Suprapubic skin (tissue), 4 donors: Measurements from ENCODE around the gene FAM24B. TPM values are rescaled to one million over a fixed set of nuclear protein-coding genes. Genes with fewer than 3 reads are reported as not detected.

Experiments used
- DNase-seq, 2 donors: peaks; one replicate each; pipeline ENCODE4 v3.0.0-alpha.2; 2019; ENCODE audit warnings: low spot score in 2 of 2
- H3K27ac ChIP-seq: fragments of 200-600 bp; sonication (generic); one replicate; pipeline ENCODE4 v1.5.1; 2019
- H3K27me3 ChIP-seq: fragments of 200-600 bp; sonication (generic); one replicate; pipeline ENCODE4 v1.5.1; 2019
- H3K36me3 ChIP-seq: fragments of 200-600 bp; sonication (generic); one replicate; pipeline ENCODE4 v1.5.1; 2019
- H3K4me1 ChIP-seq: fragments of 200-600 bp; sonication (generic); one replicate; pipeline ENCODE4 v1.5.1; 2019
- H3K4me3 ChIP-seq: fragments of 200-600 bp; sonication (generic); one replicate; pipeline ENCODE4 v1.5.1; 2019; ENCODE audit warnings: mild to moderate bottlenecking
- H3K9me3 ChIP-seq: fragments of 200-600 bp; sonication (generic); one replicate; pipeline ENCODE4 v1.5.1; 2019
- EP300 ChIP-seq: sonication (generic); formaldehyde crosslinking; IDR thresholded peaks from one replicate; pipeline ENCODE4 v1.6.1; 2017; ENCODE audit warnings: antibody characterized with exemption
- POLR2A ChIP-seq, 2 donors: fragments of 450-650 bp; IDR thresholded peaks; one replicate each; pipeline ENCODE4 v1.6.1; 2017; ENCODE audit warnings: antibody characterized with exemption in 2 of 2, mild to moderate bottlenecking in 2 of 2, moderate library complexity in 2 of 2
- POLR2AphosphoS5 ChIP-seq, 3 donors: sonication (generic); formaldehyde crosslinking; IDR thresholded peaks; one replicate each; pipeline ENCODE4 v1.6.1; 2017; ENCODE audit warnings: antibody characterized with exemption in 3 of 3
- WGBS: methylation state at CpG from one replicate; pipeline ENCODE4 v1.1.5; 2018; 5-methylcytosine and 5-hydroxymethylcytosine counted together
- total RNA-seq, 4 donors: library from RNA; depleted of rRNA; stranded (reverse); fragments of >200 nt; gene quantifications; one replicate each; pipeline ENCODE4 v1.1.0, GENCODE V29; 2016
- TF ChIP-seq, protein P1 (sequence below), 2 donors: fragments of 200-600 bp in 1 of 2; fragments of 450-650 bp in 1 of 2; sonication (generic) in 1 of 2; IDR thresholded peaks; one replicate each; pipeline ENCODE4 v1.5.1; 2016 to 2019; ENCODE audit warnings: antibody characterized with exemption in 2 of 2, mild to moderate bottlenecking in 1 of 2, moderate library complexity in 1 of 2

FAM24B gene
- total RNA-seq, 4 donors from 2014 or later = 4.5 to 10.0 (median 7.1) TPM

DNA sequence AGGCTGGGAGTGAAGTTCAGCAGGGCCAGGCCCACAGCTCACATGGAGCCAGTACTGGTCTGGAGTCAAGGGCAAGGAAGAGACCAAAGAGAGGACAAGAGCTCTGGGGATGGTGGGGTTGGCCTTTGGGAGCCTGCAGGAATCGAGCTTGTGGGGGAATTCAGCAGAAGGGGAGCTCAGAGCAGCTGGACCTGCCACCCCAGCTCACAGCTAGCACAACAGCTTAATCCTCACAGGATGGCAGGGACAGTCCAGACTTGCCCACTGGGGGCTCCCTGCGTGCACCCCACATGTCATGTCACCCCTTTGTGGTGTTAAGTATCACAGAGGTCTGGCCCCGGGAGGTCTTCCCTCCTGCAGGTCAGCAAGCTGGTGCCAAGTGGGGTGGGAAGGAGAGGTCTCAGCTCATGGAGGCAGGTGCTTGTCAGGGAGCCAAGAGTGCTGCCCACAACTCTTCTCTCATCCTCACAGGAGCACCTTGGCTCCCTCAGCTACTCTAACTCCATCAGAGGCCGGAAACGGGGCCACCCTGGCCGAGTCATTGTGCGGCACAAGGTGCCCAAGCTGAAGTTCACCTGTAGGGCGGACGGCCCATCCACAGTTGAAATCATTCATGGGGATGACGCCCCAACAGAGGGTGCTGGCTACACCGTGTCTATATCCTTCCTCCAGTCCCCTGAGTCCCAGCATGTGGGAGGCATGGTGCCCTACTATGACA is 56.2 kb downstream of the FAM24B start:
- WGBS = 93% methylated on average over 3 of the region's 11 CpGs
- peak in 1 of 2 donors; percentile 77 for DNase-seq

GRCh38 chr10:122821808-122822207 is 57.6 kb downstream of the FAM24B start:
- no peak for DNase-seq
- TF ChIP-seq, protein P1, sequence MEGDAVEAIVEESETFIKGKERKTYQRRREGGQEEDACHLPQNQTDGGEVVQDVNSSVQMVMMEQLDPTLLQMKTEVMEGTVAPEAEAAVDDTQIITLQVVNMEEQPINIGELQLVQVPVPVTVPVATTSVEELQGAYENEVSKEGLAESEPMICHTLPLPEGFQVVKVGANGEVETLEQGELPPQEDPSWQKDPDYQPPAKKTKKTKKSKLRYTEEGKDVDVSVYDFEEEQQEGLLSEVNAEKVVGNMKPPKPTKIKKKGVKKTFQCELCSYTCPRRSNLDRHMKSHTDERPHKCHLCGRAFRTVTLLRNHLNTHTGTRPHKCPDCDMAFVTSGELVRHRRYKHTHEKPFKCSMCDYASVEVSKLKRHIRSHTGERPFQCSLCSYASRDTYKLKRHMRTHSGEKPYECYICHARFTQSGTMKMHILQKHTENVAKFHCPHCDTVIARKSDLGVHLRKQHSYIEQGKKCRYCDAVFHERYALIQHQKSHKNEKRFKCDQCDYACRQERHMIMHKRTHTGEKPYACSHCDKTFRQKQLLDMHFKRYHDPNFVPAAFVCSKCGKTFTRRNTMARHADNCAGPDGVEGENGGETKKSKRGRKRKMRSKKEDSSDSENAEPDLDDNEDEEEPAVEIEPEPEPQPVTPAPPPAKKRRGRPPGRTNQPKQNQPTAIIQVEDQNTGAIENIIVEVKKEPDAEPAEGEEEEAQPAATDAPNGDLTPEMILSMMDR (IDR thresholded peaks at IDR 0.05) = no peak
- no peak for TF ChIP-seq EP300
- TF ChIP-seq POLR2A (IDR thresholded peaks at IDR 0.05) = no peak
- Histone ChIP-seq H3K9me3 (no peaks in the 10 kb centered on the region), H3K36me3 (no peaks in the 10 kb centered on the region), H3K27me3 (peaks cover 31% of the 10 kb centered on the region), H3K4me3 (no peak overlapping the region), H3K27ac (no peak overlapping the region), H3K4me1 (no peaks in the 10 kb centered on the region)
- WGBS = 83% methylated on average over 3 of the region's 3 CpGs

More for the DNA sequence above, 56.2 kb downstream of the FAM24B start:
- no peaks in the 10 kb centered on the region for H3K9me3 ChIP-seq
- H3K27ac ChIP-seq = no peak overlapping the region
- H3K4me1 ChIP-seq = no peaks in the 10 kb centered on the region
- H3K27me3 ChIP-seq = peaks cover 40% of the 10 kb centered on the region
- TF ChIP-seq, protein P1 (IDR thresholded peaks at IDR 0.05) = no peak
- TF ChIP-seq EP300 (no peak), POLR2AphosphoS5 (IDR thresholded peaks at IDR 0.05) (no peak), POLR2A (IDR thresholded peaks at IDR 0.05) (no peak)
- no peaks in the 10 kb centered on the region for H3K36me3 ChIP-seq
- no peak overlapping the region for H3K4me3 ChIP-seq

DNA sequence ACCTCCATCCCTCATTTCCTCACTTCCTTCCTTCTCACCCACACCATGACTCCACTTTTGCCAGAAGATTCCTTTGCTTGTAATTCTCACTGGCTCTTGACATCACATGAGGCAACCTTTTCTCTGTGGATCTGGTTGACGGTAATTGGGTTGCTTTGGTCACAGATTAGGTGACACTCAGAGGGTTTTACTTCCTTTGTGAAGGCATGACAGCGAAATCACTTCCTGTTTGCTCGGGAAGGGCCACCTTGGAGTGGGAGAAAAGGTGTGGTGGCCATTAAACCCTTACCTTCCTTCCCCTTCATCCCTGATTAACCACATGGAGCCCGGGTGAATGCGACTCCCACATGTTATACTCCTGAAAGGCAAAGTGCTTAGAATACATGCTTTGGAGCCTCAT is 63.9 kb downstream of the FAM24B start:
- peaks cover 22% of the 10 kb centered on the region for H3K27me3 ChIP-seq
- no peak overlapping the region for H3K27ac ChIP-seq
- no peaks in the 10 kb centered on the region for H3K4me1 ChIP-seq
- 72% methylated on average over 5 of the region's 5 CpGs for WGBS
- H3K9me3 ChIP-seq = no peaks in the 10 kb centered on the region
- no peak for DNase-seq
- no peak overlapping the region for H3K4me3 ChIP-seq
- no peak for TF ChIP-seq POLR2A (IDR thresholded peaks at IDR 0.05)
- TF ChIP-seq EP300 = no peak
- no peak for TF ChIP-seq POLR2AphosphoS5 (IDR thresholded peaks at IDR 0.05)
- TF ChIP-seq, protein P1 (IDR thresholded peaks at IDR 0.05) = no peak
- H3K36me3 ChIP-seq = no peaks in the 10 kb centered on the region

DNA sequence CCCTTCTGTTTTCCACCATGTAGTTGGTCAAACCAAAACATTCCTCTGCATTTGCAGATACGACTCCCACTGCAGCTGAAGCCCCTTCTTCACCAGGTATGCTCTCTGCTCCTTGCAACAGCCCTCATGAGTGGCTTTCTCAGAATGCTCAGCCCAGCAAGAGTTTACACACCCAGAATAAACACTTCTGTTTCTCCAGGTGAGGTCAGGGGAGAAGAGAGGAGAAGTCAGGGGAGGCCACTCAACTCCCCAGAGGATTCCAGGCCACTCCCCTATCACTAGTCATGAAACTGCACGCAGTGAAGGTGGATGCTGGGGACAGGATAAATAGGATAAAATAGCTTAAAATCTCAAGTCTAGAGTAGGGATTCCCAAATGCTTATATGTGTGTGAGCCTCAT is 64.9 kb downstream of the FAM24B start:
- no peak for DNase-seq
- WGBS = 76% methylated on average over 2 of the region's 2 CpGs
- no peaks in the 10 kb centered on the region for H3K36me3 ChIP-seq
- no peak overlapping the region for H3K4me3 ChIP-seq
- no peak overlapping the region for H3K27ac ChIP-seq
- H3K27me3 ChIP-seq = peaks cover 12% of the 10 kb centered on the region
- no peaks in the 10 kb centered on the region for H3K4me1 ChIP-seq
- TF ChIP-seq, protein P1 (IDR thresholded peaks at IDR 0.05) = no peak
- TF ChIP-seq POLR2A (IDR thresholded peaks at IDR 0.05) (no peak), POLR2AphosphoS5 (IDR thresholded peaks at IDR 0.05) (no peak), EP300 (no peak)
- H3K9me3 ChIP-seq = no peaks in the 10 kb centered on the region

GRCh38 chr10:122812751-122813150 is 66.6 kb downstream of the FAM24B start:
- Histone ChIP-seq H3K27ac (no peak overlapping the region), H3K36me3 (no peaks in the 10 kb centered on the region), H3K4me1 (no peaks in the 10 kb centered on the region), H3K27me3 (peaks cover 3% of the 10 kb centered on the region), H3K4me3 (no peak overlapping the region), H3K9me3 (no peaks in the 10 kb centered on the region)
- 61% methylated on average over 3 of the region's 4 CpGs for WGBS
- no peak for DNase-seq
- no peak for TF ChIP-seq POLR2AphosphoS5 (IDR thresholded peaks at IDR 0.05)
- TF ChIP-seq EP300 = no peak
- TF ChIP-seq, protein P1 (IDR thresholded peaks at IDR 0.05) = no peak
- TF ChIP-seq POLR2A (IDR thresholded peaks at IDR 0.05) = no peak
